HG03025 (cell line): ENCODE data around the gene UQCC3.
"Not testable (repeated sequence)": the region's sequence is repeated elsewhere in the genome, so short reads cannot be mapped to it uniquely, and the experiment has no call there.

Source experiments
- ATAC-seq: cut with Tn5 transposase; IDR thresholded peaks from one replicate; pipeline ENCODE4 v1.9.1; 2021; ENCODE audit warnings: mild to moderate bottlenecking, moderate library complexity; ENCODE audit not compliant: unreplicated experiment, low FRiP score

Gene UQCC3

DNA sequence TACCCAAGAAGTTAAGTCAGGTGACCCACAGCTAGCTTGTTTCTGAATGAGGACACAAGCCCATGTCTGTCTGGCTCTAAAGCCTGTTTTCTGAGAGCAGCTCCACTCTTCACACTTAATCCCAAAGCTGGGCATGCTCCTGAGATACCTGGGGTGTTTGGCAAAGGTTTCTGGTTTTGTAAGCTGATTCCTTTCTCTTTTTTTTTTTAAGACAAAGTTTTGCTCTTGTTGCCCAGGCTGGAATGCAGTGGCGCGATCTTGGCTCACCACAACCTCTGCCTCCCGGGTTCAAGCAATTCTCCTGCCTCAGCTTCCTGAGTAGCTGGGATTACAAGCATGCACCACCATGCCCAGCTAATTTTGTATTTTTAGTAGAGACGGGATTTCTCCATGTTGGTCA lies 22.2 kb downstream of the UQCC3 start:
- not testable (repeated sequence) for ATAC-seq

DNA sequence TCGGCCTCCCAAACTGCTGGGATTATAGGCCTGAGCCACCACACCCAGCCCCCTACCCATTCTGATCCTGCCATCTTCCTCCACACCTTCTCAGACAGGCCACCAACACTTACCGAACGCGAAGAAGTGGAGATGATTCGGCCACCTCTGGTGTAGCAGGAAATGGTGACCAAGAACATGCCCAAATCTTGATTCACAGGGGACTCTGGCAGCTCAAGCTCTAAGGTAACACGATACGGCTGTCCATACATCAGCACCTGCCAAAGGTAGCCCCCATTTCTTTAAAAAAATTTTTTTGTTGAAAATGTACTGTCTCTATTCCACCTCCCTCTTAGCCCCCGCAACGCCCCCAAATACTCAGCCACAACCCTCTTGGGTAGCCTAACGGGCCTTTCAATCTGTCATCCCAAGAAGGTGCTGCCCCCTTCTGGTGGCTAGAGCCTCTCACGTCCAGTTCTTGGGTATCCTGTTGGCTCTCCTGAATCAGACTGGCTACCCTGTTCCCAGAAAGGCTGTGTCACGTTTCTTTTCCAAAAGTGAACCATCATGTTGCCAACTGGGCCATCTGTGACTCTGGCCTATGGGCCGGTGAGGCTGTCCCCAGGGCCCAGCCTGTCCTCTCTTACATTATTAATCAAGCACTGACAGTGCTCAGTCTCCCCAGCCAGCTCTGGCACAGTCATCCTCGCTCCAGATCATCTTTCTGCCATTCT lies 23.1 kb downstream of the UQCC3 start:
- ATAC-seq = no peak

GRCh38 chr11:62702246-62702645 lies 30.8 kb downstream of the UQCC3 start:
- no peak for ATAC-seq

- ATAC-seq = not testable (repeated sequence)
These were observed 32.4 kb downstream of the UQCC3 start for GRCh38 chr11:62703921-62704320.

- no peak for ATAC-seq
These were observed 33.9 kb downstream of the UQCC3 start for GRCh38 chr11:62705413-62705812.

- ATAC-seq = peak; percentile 37
These were observed 34.7 kb downstream of the UQCC3 start for GRCh38 chr11:62705880-62706849.

DNA sequence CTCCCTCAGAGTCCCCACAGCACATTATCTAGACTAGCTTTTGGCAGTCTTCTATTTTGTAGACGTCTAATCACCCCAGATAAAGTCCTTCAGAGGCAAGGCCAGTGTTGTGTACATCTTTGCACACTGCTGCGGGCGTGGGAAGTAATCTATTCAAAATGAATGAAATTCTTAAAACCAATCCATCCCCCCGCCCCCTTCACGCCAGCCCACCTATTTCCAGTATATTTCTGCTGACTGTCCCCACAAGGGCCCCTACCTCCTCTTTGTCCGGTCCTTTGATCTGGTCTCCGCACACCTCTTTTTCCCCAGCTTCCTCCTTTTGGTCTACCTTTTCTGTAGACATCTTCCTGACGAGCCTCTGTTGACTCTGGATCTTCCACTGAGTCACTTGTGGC lies 35.4 kb downstream of the UQCC3 start:
- ATAC-seq = no peak

- ATAC-seq = no peak
These were observed 35.9 kb downstream of the UQCC3 start, which contains the start of the genes BSCL2 and GNG3 for GRCh38 chr11:62707277-62707861. Gene BSCL2, minus strand, starts transcription at chr11:62707424. Its CDS starts 229 bp downstream, at chr11:62707195. Gene GNG3, plus strand, starts transcription at chr11:62707676. Its CDS starts 620 bp downstream, at chr11:62708296.

DNA sequence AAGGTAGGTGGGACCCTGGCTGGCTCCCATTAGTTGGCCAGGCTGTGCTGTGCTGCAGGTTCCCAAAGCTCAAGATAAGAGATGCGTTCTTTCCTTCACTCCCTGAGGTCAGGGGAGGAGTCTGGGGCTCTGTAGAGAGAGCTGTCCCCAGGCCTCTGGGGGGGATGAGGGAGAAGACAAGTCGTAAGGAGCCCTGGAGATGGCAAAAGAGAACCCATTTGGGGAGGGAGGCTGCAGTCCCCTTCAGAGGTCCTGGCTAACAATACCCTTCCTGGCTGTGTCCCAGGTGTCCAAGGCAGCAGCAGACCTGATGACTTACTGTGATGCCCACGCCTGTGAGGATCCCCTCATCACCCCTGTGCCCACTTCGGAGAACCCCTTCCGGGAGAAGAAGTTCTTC lies 36.9 kb downstream of the UQCC3 start:
- no peak for ATAC-seq

DNA sequence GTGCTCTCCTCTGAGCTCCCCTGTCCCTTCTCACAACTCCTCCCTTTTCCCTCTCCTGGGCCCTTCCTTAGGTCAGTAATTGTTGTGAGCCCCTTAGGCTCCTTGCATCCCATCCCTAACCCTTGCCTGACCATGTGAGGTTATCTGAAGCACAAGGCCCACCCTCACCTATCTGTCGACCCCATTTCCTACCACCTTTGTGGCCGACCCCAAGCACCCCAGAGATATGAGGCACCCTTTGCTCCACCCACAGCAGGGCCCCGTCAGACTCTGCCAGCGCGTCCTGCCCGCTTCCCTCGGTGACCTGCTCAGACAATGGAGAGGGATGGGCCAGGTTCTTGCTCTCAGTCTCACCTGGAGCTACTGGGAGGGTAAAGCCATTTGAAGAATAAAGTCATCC lies 37.3 kb downstream of the UQCC3 start:
- no peak for ATAC-seq

- peak; percentile 63 for ATAC-seq
These were observed 38.0 kb downstream of the UQCC3 start for GRCh38 chr11:62709247-62710000.

- ATAC-seq = peak; percentile 2
These were observed 38.5 kb downstream of the UQCC3 start for GRCh38 chr11:62710001-62710345.

GRCh38 chr11:62712276-62712812 lies 40.9 kb downstream of the UQCC3 start:
- ATAC-seq = no peak

- no peak for ATAC-seq
These were observed 41.4 kb downstream of the UQCC3 start for GRCh38 chr11:62712861-62713260.

DNA sequence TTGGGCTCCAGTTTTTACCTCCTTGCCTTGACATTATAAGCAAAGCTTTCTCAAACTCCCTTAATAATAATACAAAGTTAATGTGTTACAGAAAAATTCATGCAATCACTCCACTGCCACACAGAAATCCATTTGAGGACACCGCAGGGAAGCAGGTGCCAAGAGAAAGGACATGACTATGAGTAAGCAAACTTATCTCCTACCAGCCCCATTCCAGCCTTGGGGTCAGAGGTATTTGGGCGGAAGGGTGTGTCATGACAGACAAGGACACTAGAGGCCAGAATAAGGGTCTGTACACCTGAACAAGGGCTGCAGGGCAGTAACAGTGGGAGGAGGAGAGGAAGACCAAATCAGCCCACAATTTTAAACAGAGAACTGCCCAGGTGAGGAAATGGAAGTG lies 41.9 kb downstream of the UQCC3 start:
- ATAC-seq = no peak

GRCh38 chr11:62715150-62716130 lies 44.0 kb downstream of the UQCC3 start:
- no peak for ATAC-seq

GRCh38 chr11:62716206-62716605 lies 44.7 kb downstream of the UQCC3 start:
- ATAC-seq = no peak

DNA sequence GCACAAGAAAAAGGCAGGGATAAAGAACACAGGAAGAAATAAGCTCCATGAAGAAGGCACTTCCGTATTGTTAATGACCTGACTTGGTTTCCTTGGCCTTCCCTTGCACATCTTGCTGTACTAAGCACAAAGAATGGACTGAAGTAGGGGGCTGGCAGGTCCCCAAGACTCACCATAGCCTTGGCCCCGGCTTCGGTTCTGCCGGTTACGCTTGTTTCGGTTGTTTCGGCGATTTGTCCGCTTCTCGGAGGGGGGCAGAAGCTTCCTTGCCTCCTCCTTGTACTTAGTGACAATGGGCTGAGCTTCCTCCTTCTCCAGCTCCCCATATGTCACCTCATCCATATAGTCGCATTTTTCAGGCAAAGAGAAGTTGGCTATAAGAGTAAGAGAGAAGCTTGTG lies 45.3 kb downstream of the UQCC3 start:
- ATAC-seq = no peak
